Lung (tissue), 12 donors: ENCODE data around the gene DOK7. TPM values are rescaled to one million over a fixed set of nuclear protein-coding genes. Genes with fewer than 3 reads are reported as not detected.
A peak's percentile ranks its signal among the peaks of the same experiment; 100 is the strongest.

Source experiments
- ATAC-seq: fragments of 200-7000 bp; cut with Tn5 transposase; one replicate; pipeline ENCODE4 v1.9.1; 2020; ENCODE audit warnings: moderate number of reproducible peaks; ENCODE audit not compliant: insufficient read depth, low FRiP score
- DNase-seq, 3 donors: peaks; one replicate each; pipeline ENCODE4 v3.0.0-alpha.2; 2013 to 2017
- H3K27ac ChIP-seq, 2 donors: one replicate each; pipeline ENCODE4 v1.5.1; 2013; ENCODE audit warnings: mild to moderate bottlenecking in 2 of 2, moderate library complexity in 2 of 2, control low read depth in 1 of 2, inconsistent platforms in 1 of 2, low read depth in 1 of 2, low read length in 1 of 2
- H3K27me3 ChIP-seq, 3 donors: one replicate each; pipeline ENCODE4 v1.5.1; 2013; ENCODE audit warnings: low read length in 2 of 3; ENCODE audit not compliant: control insufficient read depth in 3 of 3, insufficient read depth in 3 of 3
- H3K36me3 ChIP-seq, 4 donors: one replicate each; pipeline ENCODE4 v1.5.1; 2013; ENCODE audit warnings: low read length in 4 of 4, mild to moderate bottlenecking in 1 of 4, moderate library complexity in 1 of 4; ENCODE audit not compliant: control insufficient read depth in 4 of 4, insufficient read depth in 4 of 4
- H3K4me1 ChIP-seq, 5 donors: one replicate each; pipeline ENCODE4 v1.5.1; 2013; ENCODE audit warnings: low read length in 5 of 5, mild to moderate bottlenecking in 2 of 5, moderate library complexity in 1 of 5; ENCODE audit not compliant: control insufficient read depth in 5 of 5, insufficient read depth in 5 of 5
- H3K4me3 ChIP-seq: one replicate; pipeline ENCODE4 v1.5.1; 2013; ENCODE audit warnings: mild to moderate bottlenecking, control low read depth, moderate library complexity
- H3K9ac ChIP-seq, 2 donors: one replicate each; pipeline ENCODE4 v1.5.1; 2013; ENCODE audit warnings: low read length in 2 of 2, control low read depth in 1 of 2; ENCODE audit not compliant: insufficient read depth in 1 of 2
- H3K9me3 ChIP-seq, 4 donors: one replicate each; pipeline ENCODE4 v1.5.1; 2013; ENCODE audit warnings: low read length in 3 of 4, mild to moderate bottlenecking in 1 of 4, moderate library complexity in 1 of 4; ENCODE audit not compliant: control insufficient read depth in 4 of 4, insufficient read depth in 3 of 4
- WGBS, 2 donors: extraction: QIAGEN DNeasy Blood & Tissue Kit; methylation state at CpG; one replicate each; pipeline ENCODE4 v1.1.7; 2013; 5-methylcytosine and 5-hydroxymethylcytosine counted together
- polyA plus RNA-seq, 2 donors: library from polyadenylated mRNA; stranded (reverse); fragments of 200-250 nt; gene quantifications; one replicate each; pipeline ENCODE4 v1.2.1, GENCODE V29; 2013
- total RNA-seq, 2 donors: library from RNA; depleted of rRNA in 1 of 2; stranded (reverse); fragments of >200 nt in 1 of 2; gene quantifications; one replicate each; pipeline ENCODE4 v1.2.1, GENCODE V29; 2014 to 2021
- TF ChIP-seq, protein P1 (sequence below): IDR thresholded peaks from 2 replicates; pipeline ENCODE4 v1.5.1; 2012; ENCODE audit warnings: mild to moderate bottlenecking; ENCODE audit errors: control extremely low read depth, extremely low read depth
- donor health status: control.
- donor health status: control.
- donor health status: Bipolar disorder and iron deficiency.
- donor health status: healthy.
- donor health status: DM: yes; HTN: yes; CAD: no.

DOK7 gene
- total and polyA plus RNA-seq, 4 donors = 0.53 to 2.7 (median 1.4) TPM

- H3K9ac ChIP-seq = no peak overlapping the region
- no peaks in the 10 kb centered on the region for H3K9me3 ChIP-seq
- H3K27me3 ChIP-seq = no peaks in the 10 kb centered on the region
- ATAC-seq (no peak), DNase-seq (no peak)
- TF ChIP-seq, protein P1, sequence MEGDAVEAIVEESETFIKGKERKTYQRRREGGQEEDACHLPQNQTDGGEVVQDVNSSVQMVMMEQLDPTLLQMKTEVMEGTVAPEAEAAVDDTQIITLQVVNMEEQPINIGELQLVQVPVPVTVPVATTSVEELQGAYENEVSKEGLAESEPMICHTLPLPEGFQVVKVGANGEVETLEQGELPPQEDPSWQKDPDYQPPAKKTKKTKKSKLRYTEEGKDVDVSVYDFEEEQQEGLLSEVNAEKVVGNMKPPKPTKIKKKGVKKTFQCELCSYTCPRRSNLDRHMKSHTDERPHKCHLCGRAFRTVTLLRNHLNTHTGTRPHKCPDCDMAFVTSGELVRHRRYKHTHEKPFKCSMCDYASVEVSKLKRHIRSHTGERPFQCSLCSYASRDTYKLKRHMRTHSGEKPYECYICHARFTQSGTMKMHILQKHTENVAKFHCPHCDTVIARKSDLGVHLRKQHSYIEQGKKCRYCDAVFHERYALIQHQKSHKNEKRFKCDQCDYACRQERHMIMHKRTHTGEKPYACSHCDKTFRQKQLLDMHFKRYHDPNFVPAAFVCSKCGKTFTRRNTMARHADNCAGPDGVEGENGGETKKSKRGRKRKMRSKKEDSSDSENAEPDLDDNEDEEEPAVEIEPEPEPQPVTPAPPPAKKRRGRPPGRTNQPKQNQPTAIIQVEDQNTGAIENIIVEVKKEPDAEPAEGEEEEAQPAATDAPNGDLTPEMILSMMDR = no peak
- peaks cover 0 to 2% (median under 1%) of the 10 kb centered on the region in 4 donors for H3K36me3 ChIP-seq
- H3K4me1 ChIP-seq = peaks cover 0 to 9% (median 0%) of the 10 kb centered on the region in 5 donors
- whole genome bisulfite sequencing, 2 donors = 79 to 89% methylated on average over 10 of the region's 10 CpGs
- no peak overlapping the region for H3K27ac ChIP-seq
- H3K4me3 ChIP-seq = no peak overlapping the region
These were observed 24.3 kb upstream of the DOK7 start for GRCh38 chr4:3438847-3439180.

- Histone ChIP-seq H3K36me3 (peaks cover 0 to under 1% (median 0%) of the 10 kb centered on the region in 4 donors), H3K9me3 (no peaks in the 10 kb centered on the region), H3K4me1 (peaks cover 0 to 9% (median 0%) of the 10 kb centered on the region in 5 donors), H3K4me3 (no peak overlapping the region), H3K27me3 (no peaks in the 10 kb centered on the region), H3K27ac (no peak overlapping the region), H3K9ac (no peak overlapping the region)
- TF ChIP-seq, protein P1 = no peak
- WGBS, 2 donors = 76 to 82% methylated on average over 16 of the region's 16 CpGs
- DNase-seq (no peak), ATAC-seq (no peak)
These were observed 23.7 kb upstream of the DOK7 start for GRCh38 chr4:3439391-3439790.

GRCh38 chr4:3440011-3440410 is 23.1 kb upstream of the DOK7 start:
- DNase-seq = peak in 2 of 3 donors; percentile 42 to 68
- Histone ChIP-seq H3K27me3 (no peaks in the 10 kb centered on the region), H3K4me3 (no peak overlapping the region), H3K4me1 (peaks cover 0 to 9% (median 0%) of the 10 kb centered on the region in 5 donors), H3K9me3 (no peaks in the 10 kb centered on the region), H3K9ac (no peak overlapping the region), H3K27ac (no peak overlapping the region), H3K36me3 (no peaks in the 10 kb centered on the region)
- TF ChIP-seq, protein P1 = no peak
- 65 to 67% methylated on average over 7 of the region's 7 CpGs for WGBS, 2 donors
- ATAC-seq = no peak

GRCh38 chr4:3440979-3441500 is 22.1 kb upstream of the DOK7 start:
- ATAC-seq (no peak), DNase-seq (no peak)
- no peaks in the 10 kb centered on the region for H3K9me3 ChIP-seq
- no peak overlapping the region for H3K9ac ChIP-seq
- H3K4me3 ChIP-seq = no peak overlapping the region
- no peak overlapping the region for H3K27ac ChIP-seq
- TF ChIP-seq, protein P1 = no peak
- no peaks in the 10 kb centered on the region for H3K36me3 ChIP-seq
- no peaks in the 10 kb centered on the region for H3K27me3 ChIP-seq
- peaks cover 0 to 9% (median 0%) of the 10 kb centered on the region in 5 donors for H3K4me1 ChIP-seq
- WGBS, 2 donors = 61 to 66% methylated on average over 15 of the region's 15 CpGs
